HG02610 (cell line): ENCODE measurements around the gene CCDC102A.
"Not testable (repeated sequence)": the region's sequence is repeated elsewhere in the genome, so short reads cannot be mapped to it uniquely, and the experiment has no call there.

Experiments used
- ATAC-seq: cut with Tn5 transposase; IDR thresholded peaks from one replicate; pipeline ENCODE4 v1.9.1; 2021; ENCODE audit warnings: mild to moderate bottlenecking, moderate library complexity; ENCODE audit not compliant: unreplicated experiment

Gene CCDC102A

DNA sequence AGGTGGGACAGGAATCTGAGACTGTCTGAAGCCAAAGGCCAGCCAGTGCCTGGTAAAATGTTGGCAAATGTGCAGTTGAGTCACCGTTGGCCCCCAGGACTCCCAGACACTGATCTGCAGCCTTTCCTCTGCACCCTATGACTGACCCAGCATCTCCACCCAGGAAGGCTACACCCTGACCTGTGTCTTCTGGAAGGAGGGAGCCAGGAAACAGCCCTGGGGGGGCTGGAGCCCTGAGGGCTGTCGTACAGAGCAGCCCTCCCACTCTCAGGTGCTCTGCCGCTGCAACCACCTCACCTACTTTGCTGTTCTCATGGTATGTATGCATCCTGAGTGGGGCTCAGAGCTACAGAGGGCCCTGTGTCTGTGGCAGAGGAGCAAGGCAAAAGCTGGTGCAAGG lies 30.1 kb upstream of the CCDC102A start:
- ATAC-seq = no peak

DNA sequence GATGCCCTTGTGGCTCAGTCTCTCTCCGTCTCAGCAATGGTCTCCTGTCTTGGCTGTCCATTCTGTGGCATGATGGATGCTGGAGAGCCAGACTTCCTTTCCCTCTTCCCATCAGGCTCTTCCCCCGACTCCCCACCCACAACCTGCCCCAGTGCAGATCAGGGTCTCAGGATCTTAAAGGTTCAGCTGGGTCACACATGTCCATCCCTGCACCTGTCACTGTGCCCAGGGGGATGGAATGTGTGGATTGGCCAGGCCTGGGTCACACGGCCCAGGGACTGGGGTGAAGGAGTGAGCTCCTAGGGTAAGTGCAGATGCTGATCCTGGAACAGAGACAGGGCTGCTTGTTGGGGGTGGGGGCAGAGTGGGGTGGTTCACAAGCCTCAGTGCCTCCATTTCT lies 29.1 kb upstream of the CCDC102A start:
- ATAC-seq = no peak

DNA sequence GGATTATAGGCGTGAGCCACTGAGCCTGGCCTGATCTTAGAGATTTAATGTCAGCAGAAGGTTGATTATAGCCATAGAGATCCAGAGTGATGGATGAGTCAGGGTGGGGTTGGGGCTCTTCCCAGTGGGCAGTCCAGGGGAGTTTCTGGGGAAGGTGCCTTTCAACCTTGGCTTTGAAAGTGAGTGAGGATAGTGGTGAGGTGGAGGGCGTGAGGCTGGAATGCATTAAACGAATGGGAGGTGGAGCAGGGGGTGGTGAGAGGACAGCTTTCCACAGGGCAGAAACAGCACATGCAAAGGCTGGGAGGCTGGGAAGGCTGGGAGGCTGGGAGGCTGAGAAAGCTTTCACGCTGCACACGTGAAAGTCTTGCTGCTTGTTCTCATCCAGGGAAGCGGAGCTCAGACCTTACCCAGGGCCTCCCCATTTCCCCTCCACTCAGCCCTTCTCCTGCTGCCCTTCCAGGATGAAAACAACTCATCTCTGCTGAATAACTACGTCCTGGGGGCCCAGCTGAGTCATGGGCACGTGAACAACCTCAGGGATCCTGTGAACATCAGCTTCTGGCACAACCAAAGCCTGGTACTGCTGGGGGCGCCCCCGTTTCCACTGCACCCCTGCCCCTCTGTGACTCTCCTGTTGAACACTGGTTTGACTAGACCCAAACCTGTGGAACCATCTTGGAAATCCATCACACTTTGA lies 28.4 kb upstream of the CCDC102A start:
- no peak for ATAC-seq

DNA sequence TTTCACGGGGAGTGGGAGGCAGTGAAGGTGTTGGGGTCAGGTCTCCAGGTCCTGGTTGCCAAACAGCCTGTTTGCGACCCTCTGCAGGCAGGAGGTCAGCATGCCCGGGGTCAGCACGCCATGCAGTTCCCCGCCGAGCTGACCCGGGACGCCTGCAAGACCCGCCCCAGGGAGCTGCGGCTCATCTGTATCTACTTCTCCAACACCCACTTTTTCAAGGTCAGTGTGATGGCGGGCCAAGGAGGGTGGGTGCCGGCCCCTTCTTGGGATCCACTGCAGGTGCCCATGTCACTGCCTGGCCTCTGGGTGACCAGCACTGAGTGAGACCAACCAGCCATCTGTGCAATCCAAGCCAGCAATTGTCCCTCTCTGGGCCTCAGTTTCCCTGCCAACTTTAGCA lies 27.4 kb upstream of the CCDC102A start:
- ATAC-seq = no peak

DNA sequence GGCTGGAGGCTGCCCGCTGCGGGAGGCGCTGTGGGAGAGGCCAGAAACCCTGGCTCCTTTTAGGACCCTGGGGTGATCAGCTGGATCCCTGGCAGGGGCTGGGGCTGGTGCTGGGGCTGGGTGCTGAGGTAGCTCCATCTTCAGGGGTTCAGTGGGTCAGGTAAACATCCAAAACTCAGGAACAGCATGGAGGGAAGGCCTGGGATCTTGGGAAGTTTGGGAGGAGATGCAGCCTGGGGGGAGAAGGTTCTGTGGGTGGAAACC lies 27.0 kb upstream of the CCDC102A start:
- no peak for ATAC-seq

DNA sequence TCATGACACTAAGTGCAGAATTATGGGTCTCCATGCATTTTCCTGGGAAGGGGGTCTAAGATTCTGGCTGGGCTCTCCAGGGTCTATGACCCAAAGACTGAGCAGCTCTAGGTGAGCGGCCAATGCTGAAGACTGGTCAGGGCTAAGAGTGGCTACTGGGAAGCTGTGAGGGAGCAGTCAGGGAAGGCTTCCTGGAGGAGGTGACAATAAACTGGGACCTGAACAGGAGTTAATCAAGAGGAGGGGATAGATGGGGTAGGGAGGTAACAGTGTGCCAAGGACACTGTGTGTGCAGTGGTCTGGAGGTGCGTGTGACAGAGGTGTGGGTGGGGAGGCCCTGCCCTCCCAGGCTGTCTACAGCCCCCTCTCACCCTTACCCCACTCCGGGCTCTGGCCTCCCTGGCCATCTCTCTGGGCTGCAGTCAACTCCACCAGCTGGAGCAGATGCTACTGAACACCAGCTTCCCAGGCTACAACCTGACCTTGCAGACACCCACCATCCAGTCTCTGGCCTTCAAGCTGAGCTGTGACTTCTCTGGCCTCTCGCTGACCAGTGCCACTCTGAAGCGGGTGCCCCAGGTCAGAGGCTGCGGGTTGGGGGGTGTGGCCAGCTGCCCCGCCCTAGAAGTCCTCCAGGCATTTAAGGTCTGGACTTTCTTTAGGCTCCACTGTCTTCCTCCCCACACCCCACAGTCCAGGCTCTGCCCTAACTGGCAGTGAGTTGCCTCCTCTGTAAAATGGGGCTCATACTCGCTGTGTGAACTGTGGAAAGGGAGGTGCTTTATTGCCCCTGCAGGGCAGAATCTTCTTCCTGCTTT lies 26.5 kb upstream of the CCDC102A start:
- ATAC-seq = no peak

DNA sequence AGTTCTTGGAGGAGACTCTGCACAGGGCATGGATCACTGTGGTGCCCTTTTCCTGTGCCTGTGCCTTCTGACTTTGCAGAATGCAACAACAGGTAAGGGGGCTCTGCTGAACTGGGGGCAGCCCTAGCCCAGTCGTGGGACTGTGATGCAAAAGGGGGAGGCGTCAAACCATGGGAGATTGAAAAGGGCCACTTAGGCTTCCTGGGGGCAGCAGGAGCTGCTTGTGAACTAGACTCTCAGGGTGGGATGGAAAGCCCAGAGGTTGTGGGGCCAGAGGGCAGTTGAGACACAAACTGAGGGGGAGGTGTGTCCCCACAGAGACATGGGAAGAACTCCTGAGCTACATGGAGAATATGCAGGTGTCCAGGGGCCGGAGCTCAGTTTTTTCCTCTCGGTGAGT lies 25.7 kb upstream of the CCDC102A start:
- ATAC-seq = no peak

DNA sequence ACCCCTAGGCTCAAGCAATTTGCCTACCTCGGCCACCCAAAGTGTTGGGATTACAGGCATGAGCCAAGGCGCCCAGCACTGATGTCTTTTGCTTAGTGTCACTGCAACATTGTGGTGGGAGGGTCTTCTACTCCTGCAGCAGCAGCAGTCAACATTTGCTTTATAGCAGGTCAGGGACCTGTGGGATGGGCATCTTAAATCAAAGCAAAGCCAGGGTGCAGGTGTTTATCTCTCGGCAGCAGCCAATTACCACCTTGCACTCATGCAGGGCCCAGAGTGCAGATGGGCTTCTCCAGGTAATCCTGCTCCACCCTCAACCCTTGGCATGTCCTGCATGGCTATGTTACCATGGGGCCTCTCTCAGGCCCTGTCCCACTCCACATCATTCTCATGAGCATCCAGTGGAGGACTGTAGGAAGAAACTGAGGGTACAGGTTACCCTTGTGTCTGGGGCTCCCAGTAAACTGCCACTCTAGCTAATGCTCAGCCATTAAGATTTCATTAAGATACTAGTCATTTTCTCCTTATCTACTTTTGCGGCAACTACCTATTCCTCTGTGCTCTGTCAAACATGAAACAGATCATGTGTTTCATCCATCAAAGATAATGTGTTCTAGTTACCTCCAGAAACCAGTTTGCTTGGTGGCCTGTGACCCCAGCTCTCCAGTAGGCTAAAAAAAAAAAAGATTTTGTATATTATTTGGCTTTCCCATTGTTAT lies 22.9 kb upstream of the CCDC102A start:
- ATAC-seq = no peak

DNA sequence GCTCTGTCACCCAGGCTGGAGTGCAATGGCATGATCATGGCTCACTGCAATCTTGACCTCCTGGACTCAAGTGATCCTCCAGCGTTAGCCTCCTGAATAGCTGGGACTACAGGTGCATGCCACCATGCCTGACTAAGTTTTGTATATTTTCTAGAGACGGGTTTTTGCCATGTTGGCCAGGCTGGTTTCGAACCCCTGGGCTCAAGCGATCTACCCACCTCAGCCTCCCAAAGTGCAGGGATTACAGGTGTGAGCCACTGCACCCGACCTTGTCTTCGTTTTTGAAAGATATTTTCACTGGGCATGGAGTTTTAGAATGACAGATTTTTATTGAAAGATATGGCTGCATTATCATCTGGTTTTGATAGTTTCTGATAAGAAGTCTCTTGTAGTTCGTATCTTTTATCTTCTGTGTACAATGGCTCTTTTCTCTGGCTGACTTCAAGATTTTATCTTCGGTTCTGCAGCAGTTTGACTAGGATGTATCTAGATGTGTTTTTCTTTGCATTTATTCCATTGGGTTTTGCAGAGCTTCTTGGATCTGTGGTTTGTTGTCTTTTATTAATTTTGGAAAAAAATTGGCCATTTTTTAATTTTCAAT lies 20.7 kb upstream of the CCDC102A start:
- ATAC-seq = no peak

DNA sequence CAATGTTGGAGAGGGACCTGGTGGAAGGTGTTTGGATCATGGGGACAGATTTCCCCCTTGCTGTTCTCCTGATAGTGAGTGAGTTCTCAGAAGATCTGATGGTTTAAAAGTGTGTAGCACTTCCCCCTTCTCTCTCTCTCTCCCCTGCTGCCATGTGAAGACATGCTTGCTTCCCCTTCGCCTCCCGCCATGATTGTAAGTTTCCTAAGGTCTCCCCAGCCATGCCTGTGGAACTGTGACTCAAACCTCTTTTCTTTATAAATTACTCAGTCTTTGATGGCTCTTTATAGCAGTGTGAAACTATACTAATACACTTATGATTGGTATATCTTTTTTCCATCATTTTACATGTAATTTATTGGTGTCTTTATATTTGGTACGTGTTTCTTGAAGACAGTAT lies 19.5 kb upstream of the CCDC102A start:
- no peak for ATAC-seq

DNA sequence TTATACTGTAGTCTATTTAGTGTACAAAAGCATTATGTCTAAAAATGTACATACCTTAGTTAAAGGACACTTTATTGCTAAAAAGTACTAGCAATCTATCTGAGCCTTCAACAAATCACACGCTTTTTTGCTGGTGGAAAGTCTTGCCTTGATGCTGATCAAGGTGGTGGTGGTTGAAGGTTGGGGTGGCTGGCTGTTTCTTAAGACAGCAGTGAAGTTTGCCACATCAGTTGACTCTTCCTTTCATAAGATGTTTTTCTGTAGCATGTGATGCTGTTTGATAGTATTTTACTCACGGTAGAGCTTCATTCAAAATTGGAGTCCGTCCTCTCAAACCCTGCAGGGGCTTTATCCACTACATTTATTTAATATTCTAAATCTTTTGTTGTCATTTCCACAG lies 14.7 kb upstream of the CCDC102A start:
- no peak for ATAC-seq

DNA sequence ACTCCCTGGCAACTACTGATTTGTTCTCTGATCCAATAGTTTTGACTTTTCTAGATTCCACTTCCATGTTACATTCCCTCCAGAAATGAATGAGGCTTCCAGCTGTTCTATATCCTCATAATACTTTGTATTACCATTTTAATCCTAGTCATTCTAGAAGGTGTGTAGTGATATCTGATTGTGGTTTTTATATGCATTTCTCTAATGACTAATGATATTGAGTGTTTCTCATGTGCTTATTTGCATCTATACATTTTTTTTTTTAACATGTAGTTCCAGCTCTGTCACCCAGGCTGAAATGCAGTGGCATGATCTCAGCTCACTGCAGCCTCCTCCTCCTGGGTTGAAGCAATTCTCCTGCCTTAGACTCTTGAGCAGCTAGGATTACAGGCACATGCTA lies 13.4 kb upstream of the CCDC102A start:
- ATAC-seq = no peak

DNA sequence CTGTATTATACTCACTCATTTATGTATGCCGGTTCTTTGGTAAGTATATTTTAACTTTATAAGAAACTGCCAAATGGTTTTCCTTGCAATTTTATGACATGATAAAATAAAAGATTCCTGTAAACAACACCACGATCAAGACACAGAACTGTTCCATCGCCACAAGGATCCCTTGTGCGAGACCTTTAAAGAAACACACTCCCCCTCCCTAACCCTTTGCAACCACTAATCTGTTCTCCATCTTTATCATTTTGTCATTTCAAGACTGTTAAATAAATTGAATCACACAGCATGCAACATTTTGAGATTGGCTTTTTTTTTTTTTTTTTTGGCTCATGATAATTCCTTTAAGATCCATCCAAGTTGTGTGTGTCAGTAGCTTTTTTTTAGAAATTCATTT lies 12.0 kb upstream of the CCDC102A start:
- no peak for ATAC-seq

DNA sequence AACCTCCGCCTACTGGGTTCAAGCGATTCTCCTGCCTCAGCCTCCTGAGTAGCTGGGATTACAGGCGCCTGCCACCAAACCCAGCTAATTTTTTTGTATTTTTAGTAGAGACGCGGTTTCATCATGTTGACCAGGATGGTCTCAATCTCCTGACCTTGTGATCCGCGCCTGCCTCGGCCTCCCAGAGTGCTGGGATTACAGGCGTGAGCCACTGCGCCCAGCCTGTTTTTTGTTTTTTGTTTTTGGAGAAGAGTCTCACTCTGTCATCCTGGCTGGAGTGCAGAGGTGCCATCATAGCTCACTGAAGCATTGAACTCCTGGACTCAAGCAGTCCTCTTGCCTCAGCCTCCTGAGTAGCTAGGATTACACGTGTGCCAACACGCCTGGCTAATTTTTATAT lies 11.2 kb upstream of the CCDC102A start:
- not testable (repeated sequence) for ATAC-seq

DNA sequence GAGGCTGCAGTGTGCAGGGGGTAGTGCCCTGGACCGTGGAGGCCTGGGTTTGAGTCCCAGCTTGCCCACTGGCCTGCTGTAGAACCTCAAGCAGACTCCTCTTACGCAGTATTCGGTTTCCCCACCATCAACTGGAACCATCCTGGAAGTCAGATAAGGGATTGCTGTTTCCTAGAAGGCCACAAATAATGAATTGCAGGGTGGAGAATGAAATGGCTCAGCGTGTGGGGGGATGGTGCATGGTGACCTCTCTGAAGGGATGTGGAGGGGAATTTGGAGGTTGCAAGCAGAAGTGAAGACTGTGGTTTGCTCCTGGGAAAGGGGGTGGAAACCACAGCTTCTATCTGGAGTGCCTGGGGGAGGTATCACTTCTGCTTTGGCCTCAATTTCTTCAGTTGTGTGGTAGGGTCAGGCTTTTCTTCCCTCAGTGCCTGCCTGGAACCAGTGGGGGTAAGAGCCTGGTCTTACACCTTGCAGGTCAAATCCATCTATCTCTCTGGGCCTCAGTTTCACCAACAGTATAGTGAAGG lies 7.8 kb upstream of the CCDC102A start:
- ATAC-seq = peak; percentile 78

DNA sequence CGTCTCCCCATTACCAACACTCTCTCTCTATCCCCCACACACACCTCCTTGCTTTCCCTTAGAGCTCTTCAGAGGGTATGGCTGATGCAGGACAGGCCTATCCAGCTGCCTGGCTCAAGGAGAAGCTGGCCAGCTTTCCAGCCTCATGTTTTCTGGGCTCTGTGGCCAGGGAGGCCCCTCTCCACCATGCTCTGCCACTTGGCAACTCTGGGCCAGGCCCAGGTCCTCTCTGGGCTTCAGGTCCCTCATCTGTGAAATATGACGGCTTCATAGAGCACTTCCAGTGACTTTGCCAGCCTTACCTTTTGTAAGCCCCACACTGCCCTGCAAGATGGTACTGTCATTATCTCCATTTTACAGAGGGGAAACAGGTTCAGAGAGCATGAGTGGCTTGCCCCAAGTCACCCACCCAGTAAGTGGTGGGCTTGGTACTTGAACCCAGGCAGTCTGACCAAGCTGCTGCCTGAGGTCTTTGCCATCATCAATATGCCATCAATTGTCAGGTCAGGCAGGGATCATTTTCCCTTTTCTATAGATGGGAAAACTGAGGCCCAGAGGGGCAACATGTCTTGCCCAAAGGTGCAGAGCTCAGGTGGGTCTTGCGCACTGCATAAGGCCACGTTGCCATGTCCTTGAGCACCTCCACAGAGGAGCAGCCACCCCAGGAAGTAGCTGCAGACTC lies 5.5 kb upstream of the CCDC102A start:
- no peak for ATAC-seq

DNA sequence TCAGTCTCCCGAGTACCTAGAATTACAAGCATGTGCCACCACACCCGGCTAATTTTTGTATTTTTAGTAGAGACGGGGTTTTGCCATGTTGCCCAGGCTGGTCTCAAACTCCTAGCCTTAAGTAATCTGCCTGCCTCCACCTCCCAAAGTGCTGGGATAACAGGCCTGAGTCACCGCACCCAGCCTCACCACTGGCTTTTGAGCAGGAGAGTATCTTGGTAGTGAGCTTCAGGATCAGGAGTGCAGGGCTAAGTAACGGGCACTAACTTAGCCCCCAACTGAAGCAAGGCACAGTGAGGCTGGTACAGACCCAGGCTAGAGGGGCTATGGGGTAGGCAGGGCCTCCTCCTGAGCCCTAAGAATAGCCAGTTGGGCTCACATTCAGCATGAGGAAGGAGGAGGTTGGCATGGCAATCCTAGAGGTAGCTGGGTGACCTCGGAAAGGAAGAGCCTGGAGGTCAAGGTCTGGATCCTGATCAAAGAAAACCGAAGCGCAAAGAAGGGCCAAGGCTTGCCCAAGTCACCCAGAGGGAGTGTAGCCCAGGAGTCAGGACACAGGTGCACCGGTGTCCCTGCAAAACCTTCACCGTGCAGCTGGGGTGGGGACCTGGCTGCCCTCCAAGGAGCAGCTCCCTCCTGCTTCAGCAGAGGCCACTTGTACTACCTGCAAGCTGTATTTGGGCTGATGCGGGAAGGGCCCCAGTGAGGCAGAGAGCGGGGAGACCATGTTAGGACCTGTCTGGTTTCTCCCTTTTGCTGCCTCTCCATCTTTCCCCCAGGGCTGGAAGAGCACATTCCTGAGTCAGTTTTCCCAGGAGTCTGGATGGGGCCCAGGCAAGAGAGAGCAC lies 4.8 kb upstream of the CCDC102A start:
- ATAC-seq = no peak

DNA sequence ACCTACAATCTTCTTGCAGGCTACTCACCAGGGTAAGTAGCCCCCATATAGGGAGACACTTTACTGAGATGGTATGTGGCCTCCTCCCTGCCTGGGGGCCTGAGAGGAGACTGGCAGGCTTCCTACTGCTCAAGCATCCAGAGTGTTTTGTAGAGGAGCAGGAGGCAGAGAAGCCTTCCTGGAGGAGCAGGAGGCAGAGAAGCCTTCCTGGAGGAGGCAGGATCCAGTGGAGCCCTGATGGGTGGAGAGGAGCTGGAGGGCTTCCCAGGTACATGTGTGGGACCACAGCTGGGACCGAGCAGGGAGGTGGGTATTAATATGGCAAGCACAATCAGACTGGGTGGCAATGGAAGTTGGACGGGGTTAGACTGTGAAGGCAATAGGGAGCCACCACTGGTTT lies 4.0 kb upstream of the CCDC102A start:
- ATAC-seq = no peak

DNA sequence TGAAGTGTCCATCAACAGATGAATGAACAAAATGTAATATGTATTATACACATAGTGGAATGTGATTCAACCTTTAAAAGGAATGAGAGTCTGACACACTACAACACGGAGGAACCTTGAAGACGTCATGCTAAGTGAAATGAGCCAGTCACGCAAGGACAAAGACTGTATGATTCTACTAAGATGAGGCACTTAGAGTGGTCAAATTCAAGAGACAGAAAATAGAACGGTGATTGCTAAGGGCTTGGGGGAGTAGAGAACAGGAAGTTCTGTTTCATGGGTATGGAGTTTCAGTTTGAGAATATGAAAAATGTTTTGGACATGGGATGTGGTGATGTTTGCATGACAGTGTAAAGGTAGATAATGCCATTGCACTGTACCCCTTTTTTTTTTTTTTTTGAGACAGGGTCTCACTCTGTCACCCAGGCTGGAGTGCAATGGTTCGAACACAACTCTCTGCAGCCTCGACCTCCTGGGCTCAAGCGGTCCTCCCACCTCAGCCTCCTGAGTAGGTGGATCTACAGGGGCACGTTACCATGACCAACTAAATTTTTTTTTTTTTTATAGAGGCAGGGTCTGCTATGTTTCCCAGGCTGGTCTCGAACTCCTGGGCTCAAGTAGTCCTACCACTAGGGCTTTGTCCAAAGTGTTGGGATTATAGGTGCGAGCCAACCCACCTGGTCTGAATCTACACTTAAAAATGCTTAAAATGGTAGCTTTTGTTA lies 2.9 kb upstream of the CCDC102A start:
- ATAC-seq = peak; percentile 51
